GM04503 (cell line): ENCODE results near the gene CHRM4.

Experiments
- DNase-seq: peaks from one replicate; pipeline ENCODE4 v3.0.0-alpha.2; 2012; ENCODE audit warnings: low read depth

CHRM4 gene

DNA sequence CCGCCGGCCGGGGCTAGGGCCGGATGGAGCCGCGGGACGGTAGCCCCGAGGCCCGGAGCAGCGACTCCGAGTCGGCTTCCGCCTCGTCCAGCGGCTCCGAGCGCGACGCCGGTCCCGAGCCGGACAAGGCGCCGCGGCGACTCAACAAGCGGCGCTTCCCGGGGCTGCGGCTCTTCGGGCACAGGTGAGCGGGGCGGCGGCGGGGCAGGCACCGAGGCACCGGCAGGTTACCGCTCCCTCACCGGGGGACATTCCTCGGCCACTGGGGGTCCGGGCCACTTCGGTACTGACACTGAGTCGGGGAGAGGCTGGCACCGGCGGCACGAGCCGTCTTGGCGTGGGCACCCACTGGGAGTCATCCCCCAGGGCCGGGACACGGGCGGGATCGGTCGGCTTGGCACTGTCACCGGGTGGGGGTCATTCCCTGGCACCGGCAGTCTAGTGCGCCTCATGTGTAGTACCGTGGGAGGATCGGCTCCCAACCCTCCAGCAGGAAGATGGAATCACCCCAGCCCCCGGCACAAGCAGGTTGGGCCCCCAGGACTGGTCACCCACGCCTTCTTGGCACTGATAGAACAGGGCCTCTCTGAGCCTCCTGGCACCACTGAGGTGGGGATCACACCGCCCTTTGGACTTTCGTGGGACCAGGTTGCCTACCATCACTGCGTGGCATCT is 43.8 kb downstream of the CHRM4 start:
- DNase-seq, result no peak

DNA sequence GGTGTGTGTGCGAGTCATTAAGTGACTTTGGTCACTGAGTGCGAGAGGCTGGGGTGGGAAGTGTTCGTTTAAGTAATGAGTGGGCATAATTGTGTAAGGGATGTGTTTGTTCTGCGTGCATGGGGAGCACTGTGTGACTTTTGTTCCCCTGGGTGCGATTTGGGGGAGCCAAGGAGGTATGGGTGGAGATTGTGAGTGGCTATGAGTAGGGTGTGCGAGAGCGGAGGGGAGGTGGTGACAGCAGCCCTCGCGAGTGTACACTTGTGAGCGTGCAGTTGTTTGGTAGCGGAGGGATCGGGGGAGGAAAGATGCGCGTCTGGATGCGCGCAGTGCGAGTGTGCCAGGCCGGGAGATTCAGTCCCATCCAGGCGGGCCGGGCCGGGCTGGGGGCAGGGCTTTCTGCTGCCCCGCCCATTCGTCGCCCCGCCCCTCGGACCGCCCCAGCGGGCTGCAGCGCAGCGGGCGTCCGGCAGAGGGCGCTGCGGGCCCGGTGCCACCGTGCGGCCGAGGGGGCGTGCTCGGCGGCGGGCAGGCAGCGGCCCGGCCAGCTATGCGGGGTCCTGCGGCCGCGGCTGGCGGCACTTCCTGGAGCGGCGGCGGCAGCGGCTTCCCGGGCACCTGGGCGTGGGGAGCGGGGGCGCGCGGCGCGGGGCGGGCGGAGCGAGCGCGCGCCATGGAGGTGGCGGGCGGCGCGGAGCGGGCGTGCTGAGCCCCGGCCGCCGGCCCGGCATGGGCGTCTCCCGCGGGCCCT is 44.5 kb downstream of the CHRM4 start, which contains the start of gene DGKZ:
DGKZ (plus strand) TSS at position 578 of the 751 bp plus-strand sequence. CDS start 197 bp downstream, outside the sequence.
- no peak for DNase-seq

GRCh38 chr11:46345881-46346484 is 45.6 kb downstream of the CHRM4 start:
- DNase-seq, result no peak

DNA sequence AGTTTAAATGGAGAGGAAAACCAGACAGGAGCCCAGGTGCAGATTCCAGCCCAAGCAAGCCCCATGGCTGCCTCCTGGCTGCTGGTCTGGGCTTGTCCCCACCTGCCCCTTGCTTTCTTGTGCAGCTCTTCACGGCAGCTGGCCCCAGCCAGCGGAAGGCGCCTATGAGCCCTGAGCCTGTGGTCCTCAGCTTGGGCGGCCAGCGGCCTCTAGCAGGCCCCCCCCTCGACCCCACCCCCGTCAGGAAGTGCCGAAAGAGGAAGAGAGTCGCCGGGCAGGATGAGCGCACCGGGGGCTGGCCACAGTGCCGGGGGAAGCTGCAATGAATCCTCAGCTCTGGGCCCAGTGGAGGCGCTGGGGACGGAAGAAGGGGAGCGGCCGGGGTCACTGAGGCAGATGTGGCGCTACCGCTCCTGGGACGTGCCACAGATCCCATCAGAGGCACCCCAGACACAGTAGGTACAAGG is 46.4 kb downstream of the CHRM4 start:
- DNase-seq, result no peak

DNA sequence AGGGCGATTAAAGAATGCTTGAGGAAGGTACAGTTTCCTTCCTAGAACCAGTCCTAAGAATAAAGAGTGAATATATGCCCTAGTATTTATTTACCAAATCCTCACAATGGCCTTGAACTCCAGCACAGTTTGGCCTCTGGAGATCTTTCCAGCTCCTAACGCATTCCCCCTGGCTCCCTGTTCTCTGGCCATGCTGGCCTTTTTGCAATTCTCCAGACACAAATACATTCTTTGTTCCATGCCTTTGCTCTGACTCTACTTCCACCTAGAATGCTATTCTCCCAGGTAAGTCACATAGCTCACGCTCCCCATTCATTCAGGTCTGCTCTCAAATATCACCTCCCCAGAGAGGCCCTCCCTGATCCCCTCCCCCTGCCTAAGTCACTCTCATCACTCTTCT is 48.1 kb downstream of the CHRM4 start:
- DNase-seq, result no peak

- no peak for DNase-seq
Observed at GRCh38 chr11:46342239-46342638, 49.3 kb downstream of the CHRM4 start.

- no peak for DNase-seq
Observed at GRCh38 chr11:46341454-46341853, 50.1 kb downstream of the CHRM4 start.

GRCh38 chr11:46339816-46340215 is 51.8 kb downstream of the CHRM4 start:
- DNase-seq, result no peak

GRCh38 chr11:46338988-46339666 is 52.4 kb downstream of the CHRM4 start:
- DNase-seq, result no peak

GRCh38 chr11:46338636-46338987 is 53.0 kb downstream of the CHRM4 start:
- no peak for DNase-seq

- no peak for DNase-seq
Observed at GRCh38 chr11:46337626-46338345, 53.8 kb downstream of the CHRM4 start.

DNA sequence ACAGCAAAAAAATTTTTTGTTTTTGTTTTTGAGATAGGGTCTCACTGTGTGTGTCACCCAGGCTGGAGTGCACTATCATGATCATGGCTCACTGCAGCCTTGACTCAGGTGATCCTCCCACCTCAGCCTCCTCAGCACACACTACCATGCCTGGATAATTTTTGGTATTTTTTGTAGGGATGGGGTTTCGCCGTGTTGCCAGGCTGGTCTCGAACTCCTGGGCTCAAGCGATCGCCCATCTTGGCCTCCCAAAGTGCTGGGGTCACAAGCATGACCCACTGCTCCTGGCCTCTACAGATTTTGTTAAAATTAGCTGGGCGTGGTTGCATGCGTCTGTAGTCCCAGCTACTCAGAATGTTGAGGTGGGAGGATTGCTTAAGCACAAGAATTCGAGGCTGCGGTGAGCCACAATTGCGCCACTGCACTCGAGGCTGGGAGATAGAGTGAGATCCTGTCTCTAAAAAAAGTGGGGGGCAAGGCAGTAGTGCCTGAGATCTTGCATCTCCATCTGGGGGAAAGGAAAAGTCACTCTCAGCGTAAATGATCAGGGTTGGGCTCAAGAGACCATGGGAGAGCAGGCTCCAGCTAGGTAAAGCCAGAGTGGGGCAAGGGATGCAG is 54.9 kb downstream of the CHRM4 start:
- DNase-seq, result no peak

- no peak for DNase-seq
Observed at GRCh38 chr11:46335890-46336562, 55.5 kb downstream of the CHRM4 start.

- DNase-seq, result no peak
Observed at GRCh38 chr11:46335271-46335670, 56.3 kb downstream of the CHRM4 start.

DNA sequence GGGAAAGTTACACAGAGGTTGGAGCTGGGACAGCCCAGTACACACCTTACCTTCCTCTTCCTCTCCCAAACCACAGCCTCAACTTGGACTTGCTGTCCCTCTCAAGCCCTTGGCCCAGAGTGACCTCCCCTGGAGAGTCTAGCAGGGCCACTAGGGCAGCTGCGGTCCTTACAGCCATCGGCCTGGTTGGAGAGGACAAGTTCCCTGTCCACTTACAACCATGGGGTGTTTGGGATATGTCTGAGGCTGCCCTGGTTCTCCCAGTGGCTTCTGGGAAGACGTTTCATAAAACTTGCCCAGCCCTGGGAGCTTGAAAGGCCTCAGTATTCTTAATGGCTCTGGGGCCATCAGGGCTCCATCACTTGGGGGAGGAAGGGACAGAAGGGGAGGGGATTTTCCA is 57.4 kb downstream of the CHRM4 start:
- no peak for DNase-seq
